Endothelial cell of umbilical vein (primary cell): ENCODE data around the gene AIM2. TPM values are rescaled to one million over a fixed set of nuclear protein-coding genes. Genes with fewer than 3 reads are reported as not detected.

Experiments used
- BruUV-seq: library from RNA; stranded (reverse); fragments of 400-500 nt; replicated peaks from 2 replicates; lab custom pipeline; 2021; lab: Mats Ljungman, UMichigan
- CTCF ChIA-PET: fragments of 300-600, 350-600 bp; sonication (Branson Sonifier 250); formaldehyde crosslinking; loops from one replicate; lab custom pipeline; 2021; ENCODE audit warnings: antibody characterized with exemption, inconsistent platforms; lab: Charles Lee
- POLR2A ChIA-PET: fragments of 300-600, 350-600 bp; sonication (Branson Sonifier 250); formaldehyde crosslinking; loops from one replicate; lab custom pipeline; 2021; ENCODE audit warnings: antibody characterized with exemption, inconsistent platforms; lab: Charles Lee
- DNase-seq: peaks from one replicate; pipeline ENCODE4 v3.0.0-alpha.2; 2011; ENCODE audit warnings: low read depth, low spot score
- FAIRE-seq: peaks from 2 replicates; lab custom pipeline; 2011; peaks lifted over from hg19 to GRCh38; lab: Jason Lieb, UNC
- H2AFZ ChIP-seq: 2 replicates; pipeline ENCODE4 v1.6.0; 2012; ENCODE audit warnings: low read depth, low read length, control low read depth, inconsistent platforms
- H3K27ac ChIP-seq: 2 replicates; pipeline ENCODE4 v1.5.1; 2011; ENCODE audit warnings: low read depth, mild to moderate bottlenecking, control low read depth, low read length, moderate library complexity; ENCODE audit not compliant: insufficient read depth
- H3K27me3 ChIP-seq, 2 experiments: 2 replicates each; pipeline versions ENCODE4 v1.6.0 to v1.6.1; 2011; ENCODE audit warnings: low read length in 2 of 2, mixed read lengths in 1 of 2; ENCODE audit not compliant: control insufficient read depth in 2 of 2, insufficient read depth in 2 of 2
- H3K36me3 ChIP-seq, 2 experiments: 2 replicates in 1 of 2; 3 replicates in 1 of 2; pipeline ENCODE4 v1.5.1; 2011; ENCODE audit warnings: low read length in 2 of 2, mild to moderate bottlenecking in 1 of 2, moderate library complexity in 1 of 2; ENCODE audit not compliant: control insufficient read depth in 2 of 2, insufficient read depth in 2 of 2; ENCODE audit errors: extremely low read depth in 1 of 2
- H3K4me1 ChIP-seq: 3 replicates; pipeline ENCODE4 v1.5.1; 2011; ENCODE audit warnings: mild to moderate bottlenecking, low read length; ENCODE audit not compliant: control insufficient read depth, insufficient read depth; ENCODE audit errors: extremely low read depth
- H3K4me2 ChIP-seq: 2 replicates; pipeline ENCODE4 v1.6.1; 2011; ENCODE audit warnings: low read length, control low read depth, mixed read lengths; ENCODE audit not compliant: insufficient read depth
- H3K4me3 ChIP-seq, 3 experiments: fragments of 200-600 bp in 1 of 3; sonication (generic), shearing (Covaris generic) in 1 of 3; replicated peaks in 1 of 3; 2 replicates each; pipeline ENCODE4 v1.5.1; 2011 to 2016; ENCODE audit warnings: control low read depth in 3 of 3, low read length in 3 of 3, mild to moderate bottlenecking in 2 of 3, inconsistent platforms in 1 of 3, low read depth in 1 of 3, moderate library complexity in 1 of 3; ENCODE audit not compliant: insufficient read depth in 1 of 3
- H3K79me2 ChIP-seq: 2 replicates; pipeline ENCODE4 v1.6.0; 2012; ENCODE audit warnings: low read length, inconsistent platforms; ENCODE audit not compliant: control insufficient read depth, insufficient read depth
- H3K9ac ChIP-seq: replicated peaks from 2 replicates; pipeline ENCODE3; 2011; ENCODE audit warnings: low read length, control low read depth; ENCODE audit not compliant: insufficient read depth; ENCODE audit errors: extremely low read depth
- H3K9me1 ChIP-seq: replicated peaks from 3 replicates; pipeline ENCODE4 v1.6.0; 2011; ENCODE audit warnings: mild to moderate bottlenecking, low read length; ENCODE audit not compliant: control insufficient read depth, insufficient read depth; ENCODE audit errors: extremely low read depth
- H3K9me3 ChIP-seq: replicated peaks from 2 replicates; pipeline ENCODE4 v1.5.1; 2012; ENCODE audit warnings: low read length, inconsistent platforms; ENCODE audit not compliant: control insufficient read depth, insufficient read depth
- H4K20me1 ChIP-seq: replicated peaks from 2 replicates; pipeline ENCODE3; 2011; ENCODE audit warnings: mild to moderate bottlenecking, low read length; ENCODE audit not compliant: control insufficient read depth, insufficient read depth; ENCODE audit errors: extremely low read depth
- CTCF ChIP-seq, 2 donors: IDR thresholded peaks; 1 replicate in 1 of 2; 2 replicates in 1 of 2; pipeline ENCODE4 v1.5.1; 2011; ENCODE audit warnings: low read length in 2 of 2, mild to moderate bottlenecking in 2 of 2, moderate library complexity in 2 of 2, control low read depth in 1 of 2, inconsistent platforms in 1 of 2, low read depth in 1 of 2; ENCODE audit not compliant: insufficient read depth in 1 of 2; ENCODE audit errors: extremely low read depth in 1 of 2
- EZH2 ChIP-seq: IDR thresholded peaks from 2 replicates; pipeline ENCODE4 v1.6.1; 2012; ENCODE audit warnings: borderline replicate concordance, low read depth, mild to moderate bottlenecking, moderate library complexity, low read length, inconsistent platforms; ENCODE audit not compliant: severe bottlenecking
- FOS ChIP-seq: IDR thresholded peaks from 2 replicates; pipeline ENCODE4 v1.6.1; 2011; ENCODE audit warnings: mild to moderate bottlenecking, low read length, moderate library complexity, borderline replicate concordance; ENCODE audit not compliant: insufficient read depth
- GATA2 ChIP-seq: IDR thresholded peaks from 2 replicates; pipeline ENCODE4 v1.7.0; 2011; ENCODE audit warnings: low read depth, mild to moderate bottlenecking, moderate library complexity, mixed read lengths, low read length; ENCODE audit not compliant: insufficient read length, insufficient read depth
- JUN ChIP-seq: IDR thresholded peaks from 2 replicates; pipeline ENCODE4 v1.6.1; 2011; ENCODE audit warnings: borderline replicate concordance, low read depth; ENCODE audit not compliant: insufficient read length, insufficient read depth
- MAX ChIP-seq: IDR thresholded peaks from 2 replicates; pipeline ENCODE4 v1.6.1; 2011; ENCODE audit not compliant: insufficient read depth, insufficient read length
- MYC ChIP-seq: IDR thresholded peaks from one replicate; pipeline ENCODE4 v1.6.1; 2011; ENCODE audit warnings: mild to moderate bottlenecking, low read depth, low read length
- POLR2A ChIP-seq: IDR thresholded peaks from 2 replicates; pipeline ENCODE4 v1.6.1; 2012; ENCODE audit warnings: low read depth, mild to moderate bottlenecking, control low read depth, low read length
- POLR2AphosphoS5 ChIP-seq: IDR thresholded peaks from 2 replicates; pipeline ENCODE4 v1.6.1; 2012; ENCODE audit warnings: low read depth, mild to moderate bottlenecking, control low read depth, low read length, moderate library complexity; ENCODE audit not compliant: insufficient read depth
- dilution Hi-C: fragments of 300-500 bp; cut with MboI; formaldehyde crosslinking; loops from one replicate; pipeline ENCODE4 v1.15.0; 2019; ENCODE audit warnings: low sequenced_read_pairs; ENCODE audit not compliant: extremely low pct_ligation_motif_present
- intact Hi-C: fragments of 100-400 bp; cut with micrococcal nuclease; formaldehyde crosslinking; loops from one replicate; pipeline ENCODE4 v1.10.0; 2022
- polyA plus RNA-seq, 4 experiments: library from polyadenylated mRNA; depleted of rRNA in 3 of 4; stranded (reverse) in 3 of 4; unstranded in 1 of 4; fragments of >200 nt; gene quantifications; 2 replicates each; pipeline versions ENCODE4 v1.2.1 to v1.2.3, GENCODE V29; 2011 to 2012; ENCODE audit warnings: missing spikeins in 1 of 4
- total RNA-seq: library from RNA; stranded (reverse); gene quantifications from 2 replicates; pipeline ENCODE4 v1.2.3, GENCODE V29; 2021

Gene AIM2
- total and polyA plus RNA-seq, 2 donors (not counting 3 experiments of a cell fraction or from before 2014, with no cell fraction given), result not detected

GRCh38 chr1:159100589-159100988 is 24.0 kb upstream of the AIM2 start:
- Histone ChIP-seq H2AFZ (no peak overlapping the region), H3K79me2 (no peaks in the 10 kb centered on the region), H3K9ac (no peak overlapping the region), H3K4me3 (no peak overlapping the region), H3K27me3 (peaks cover 0 to 11% of the 10 kb centered on the region in 2 experiments), H4K20me1 (no peaks in the 10 kb centered on the region), H3K4me1 (no peaks in the 10 kb centered on the region), H3K9me3 (no peaks in the 10 kb centered on the region), H3K36me3 (no peaks in the 10 kb centered on the region), H3K4me2 (no peak overlapping the region), H3K27ac (no peak overlapping the region), H3K9me1 (no peaks in the 10 kb centered on the region)
- dilution Hi-C loops, result no loop called here
- CTCF ChIA-PET, result no interaction called here
- no peak for FAIRE-seq
- TF ChIP-seq EZH2 (no peak), CTCF (IDR thresholded peaks at IDR 0.05; ENCODE audit: extremely low read depth in 1 of 2, insufficient read depth in 1 of 2, low read depth in 1 of 2, low read length in 2 of 2) (no peak), MAX (no peak), JUN (no peak), MYC (no peak), FOS (no peak), POLR2AphosphoS5 (no peak), POLR2A (no peak), GATA2 (no peak)
- intact Hi-C loops, result no loop called here
- POLR2A ChIA-PET, result no interaction called here
- DNase-seq, result no peak
- no TSS peak for BruUV-seq
